ENCODE measurements around the gene CPA3.

CPA3 gene

DNA sequence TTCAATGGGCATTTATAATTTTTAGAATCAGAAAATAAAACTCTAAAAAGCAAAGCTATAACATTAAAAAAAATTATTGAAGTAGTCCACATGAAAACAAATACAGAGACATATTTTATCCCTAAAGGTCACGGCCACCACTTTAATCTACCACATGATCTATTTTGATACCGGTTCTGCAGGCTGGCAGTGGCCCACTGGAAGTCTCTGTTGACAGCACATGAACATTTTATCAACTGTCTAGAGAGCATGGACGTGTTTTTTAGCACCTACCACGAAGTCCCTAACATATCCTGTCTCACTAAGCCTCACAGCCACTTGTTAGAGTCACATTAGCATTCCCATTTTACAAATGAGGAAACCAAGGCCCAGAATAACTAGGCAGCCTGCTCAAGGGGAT is 1.8 kb upstream of the CPA3 start:
- FAIRE-seq: no peak

DNA sequence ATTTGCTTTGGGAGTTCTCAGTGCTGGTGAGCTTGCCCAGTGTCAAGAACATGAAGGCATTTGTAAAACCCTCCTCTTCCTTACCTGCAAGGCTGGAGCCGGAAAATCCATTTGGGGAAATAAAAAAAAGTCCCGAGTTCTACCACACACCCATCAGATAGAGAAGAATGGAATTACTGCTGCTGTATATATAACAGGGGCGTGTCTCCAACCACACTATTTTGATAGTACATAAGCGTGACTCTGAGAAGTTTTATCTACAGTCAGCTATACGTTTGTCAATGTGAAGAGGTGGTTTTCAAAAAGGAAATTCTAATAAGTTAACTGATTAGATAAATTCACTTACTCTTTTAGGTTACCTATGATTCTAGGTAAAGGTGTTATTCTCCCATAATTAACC is 1.3 kb upstream of the CPA3 start:
- no peak for FAIRE-seq

DNA sequence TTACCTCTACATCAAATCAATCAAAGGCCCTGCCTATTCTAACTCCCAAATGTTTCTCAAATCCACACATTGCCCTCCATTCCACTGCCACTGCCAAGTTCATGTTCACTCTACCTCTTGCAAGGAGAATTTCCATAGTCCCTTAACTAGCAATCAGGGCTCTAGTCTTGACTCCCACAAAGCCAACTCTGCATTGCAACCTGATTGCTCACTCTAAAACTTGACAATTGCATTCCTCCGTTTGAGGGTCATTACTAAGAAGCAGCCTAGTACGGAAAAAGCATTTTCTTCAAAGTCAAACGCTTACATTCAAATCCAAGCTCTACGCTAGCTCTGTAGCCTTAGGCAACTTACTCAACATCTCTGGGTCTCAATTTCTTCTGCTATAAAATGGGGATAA is 1.2 kb downstream of the CPA3 start:
- no peak for FAIRE-seq

DNA sequence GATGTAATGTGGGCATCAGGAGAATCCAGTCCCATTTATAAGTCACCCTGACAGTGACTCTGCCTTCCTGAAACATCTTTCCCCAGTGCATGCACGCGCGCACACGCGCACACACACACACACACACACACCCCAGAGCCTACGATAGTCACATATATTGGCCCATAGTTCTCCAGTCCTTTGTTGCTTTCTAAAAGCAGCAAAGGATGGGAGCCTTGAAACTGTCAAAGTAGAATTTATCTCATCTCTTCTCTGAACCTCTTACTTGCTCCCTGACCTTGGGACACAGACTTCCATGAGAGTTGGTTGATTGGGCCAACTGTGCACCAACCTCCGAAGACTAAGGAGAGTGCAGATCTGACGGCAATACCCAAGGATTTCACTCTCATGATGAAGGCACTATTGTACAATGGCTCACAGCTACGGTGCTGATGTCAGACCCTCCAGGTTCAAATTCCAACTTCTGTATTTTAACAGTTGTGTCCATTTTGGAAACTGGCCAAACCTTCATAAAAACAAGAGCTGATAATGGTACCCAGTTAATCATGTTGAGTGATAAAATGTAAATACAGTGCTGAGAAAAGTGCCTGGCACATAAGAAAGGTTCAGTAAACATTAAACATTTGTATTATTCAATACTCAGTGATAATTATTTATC is 8.3 kb downstream of the CPA3 start:
- peak; percentile 92 for FAIRE-seq

DNA sequence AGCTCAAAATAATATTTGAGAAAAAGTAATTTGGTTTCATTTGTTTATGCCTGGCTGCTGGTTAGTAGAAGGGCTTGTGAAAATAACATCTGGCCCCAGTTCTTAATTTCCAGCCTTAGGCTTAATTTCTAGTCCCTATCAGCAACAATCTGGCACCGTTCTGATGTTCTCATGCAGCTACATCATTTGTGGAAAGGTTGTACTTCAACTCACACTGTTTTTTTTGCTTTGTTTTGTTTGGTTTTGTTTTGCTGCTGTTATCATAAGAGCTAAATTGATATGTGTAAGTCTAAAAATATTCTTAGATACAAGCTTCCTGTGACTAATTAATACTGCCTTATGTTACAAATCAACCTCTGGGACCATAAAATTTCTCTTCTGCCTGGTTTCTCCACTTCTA is 8.9 kb downstream of the CPA3 start:
- FAIRE-seq: peak; percentile 27

DNA sequence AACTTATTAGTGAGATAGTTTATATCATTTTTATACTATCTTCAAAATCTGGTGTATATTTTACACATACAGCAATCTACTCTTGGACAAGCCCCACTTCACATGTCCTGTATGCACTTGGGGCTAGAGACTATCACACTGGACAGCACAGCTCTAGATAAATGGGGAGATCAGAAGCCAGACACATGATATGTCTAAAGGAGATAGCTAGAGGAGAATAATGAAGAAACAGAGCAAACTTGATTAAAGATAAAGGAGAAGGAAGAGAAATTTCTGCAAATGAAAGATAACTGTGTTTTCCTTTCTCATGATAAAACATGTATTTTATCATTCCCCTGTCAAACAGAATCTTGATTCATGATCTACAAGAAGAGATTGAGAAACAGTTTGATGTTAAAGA is 13.0 kb downstream of the CPA3 start:
- no peak for FAIRE-seq

DNA sequence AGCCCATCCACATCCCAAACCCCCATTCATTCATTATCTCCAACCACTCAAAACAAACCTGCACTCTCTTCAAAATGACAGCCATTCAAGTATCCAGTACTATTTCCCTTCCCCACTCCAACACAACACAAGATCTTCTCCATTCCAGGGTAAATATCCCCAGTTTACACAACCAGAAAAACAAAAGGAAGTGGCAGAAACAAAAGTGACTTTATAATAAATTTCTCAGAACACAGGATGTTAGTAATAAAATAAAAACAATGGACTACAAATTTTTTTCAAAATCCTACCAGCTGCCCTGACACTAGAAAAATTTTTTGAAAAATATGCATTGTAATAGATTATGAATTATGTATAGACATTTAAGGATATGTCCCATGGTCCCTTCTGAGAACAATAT is 14.2 kb downstream of the CPA3 start:
- no peak for FAIRE-seq

DNA sequence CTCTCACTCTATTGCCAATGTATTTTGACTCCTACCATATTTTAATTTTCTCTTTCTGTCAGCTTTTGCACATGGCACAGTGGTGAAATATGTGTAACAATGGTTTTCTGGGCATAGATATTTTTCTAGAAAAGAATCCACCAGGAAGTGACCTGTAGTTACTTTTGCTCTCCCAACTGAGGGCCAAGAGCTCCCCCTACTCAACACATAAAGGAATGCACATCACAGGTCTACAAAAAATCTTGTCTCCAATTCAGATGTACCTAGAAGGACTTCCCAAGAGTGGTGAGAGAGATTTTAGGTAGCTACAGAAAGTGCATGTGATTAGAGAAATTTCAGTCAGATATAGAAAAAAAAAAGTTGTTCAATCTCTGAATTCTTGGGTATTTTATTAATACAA is 15.6 kb downstream of the CPA3 start:
- no peak for FAIRE-seq

DNA sequence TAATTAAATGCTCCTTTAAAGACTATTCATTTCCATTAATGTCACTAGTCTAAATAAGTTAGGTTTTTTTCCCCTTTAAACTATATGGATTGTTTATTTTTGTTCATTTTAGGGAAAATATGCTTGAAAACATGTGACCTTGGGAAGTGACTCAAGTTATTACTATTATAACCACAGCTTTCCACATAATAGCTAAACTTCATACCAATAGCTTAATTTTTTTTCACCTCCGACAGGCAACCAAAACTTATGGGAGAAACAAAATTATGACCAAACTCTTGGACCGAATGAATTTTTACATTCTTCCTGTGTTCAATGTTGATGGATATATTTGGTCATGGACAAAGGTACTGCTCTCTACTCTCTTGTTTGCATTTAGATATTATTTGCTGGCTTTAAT is 16.2 kb downstream of the CPA3 start:
- no peak for FAIRE-seq

DNA sequence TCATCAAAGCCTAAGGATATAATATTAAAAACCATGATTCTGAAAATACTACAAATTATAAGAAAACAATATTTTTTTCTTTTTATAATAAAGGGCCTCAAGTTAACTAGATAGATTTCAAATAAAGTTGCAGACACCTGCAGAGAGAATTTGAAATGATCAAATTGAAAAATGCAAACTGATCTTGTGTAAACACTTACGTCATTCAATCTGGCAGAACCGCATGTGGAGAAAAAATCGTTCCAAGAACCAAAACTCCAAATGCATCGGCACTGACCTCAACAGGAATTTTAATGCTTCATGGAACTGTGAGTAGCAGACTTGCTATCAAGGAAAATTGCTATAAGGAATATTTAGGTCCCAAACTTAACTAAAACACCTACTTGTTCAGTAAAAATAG is 17.2 kb downstream of the CPA3 start:
- FAIRE-seq: peak; percentile 60

DNA sequence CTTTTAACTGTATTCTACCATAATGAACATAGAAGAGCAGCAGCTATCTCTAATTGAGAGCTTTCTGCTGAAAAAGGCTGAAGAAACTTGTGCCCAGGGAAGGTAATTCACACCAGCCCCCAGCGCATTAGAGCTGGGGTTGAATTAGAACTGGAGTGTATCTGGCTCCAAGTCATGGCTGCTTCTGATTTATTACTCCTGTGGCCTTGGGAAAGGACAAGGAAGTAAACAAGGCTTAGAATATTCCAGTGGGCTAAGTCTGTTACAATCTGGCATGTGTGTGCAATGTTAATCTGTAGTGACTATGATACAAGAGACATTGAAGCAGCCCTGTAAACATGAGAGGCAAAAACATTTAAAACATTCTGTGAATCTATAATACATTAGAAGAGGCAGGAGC is 18.1 kb downstream of the CPA3 start:
- no peak for FAIRE-seq

DNA sequence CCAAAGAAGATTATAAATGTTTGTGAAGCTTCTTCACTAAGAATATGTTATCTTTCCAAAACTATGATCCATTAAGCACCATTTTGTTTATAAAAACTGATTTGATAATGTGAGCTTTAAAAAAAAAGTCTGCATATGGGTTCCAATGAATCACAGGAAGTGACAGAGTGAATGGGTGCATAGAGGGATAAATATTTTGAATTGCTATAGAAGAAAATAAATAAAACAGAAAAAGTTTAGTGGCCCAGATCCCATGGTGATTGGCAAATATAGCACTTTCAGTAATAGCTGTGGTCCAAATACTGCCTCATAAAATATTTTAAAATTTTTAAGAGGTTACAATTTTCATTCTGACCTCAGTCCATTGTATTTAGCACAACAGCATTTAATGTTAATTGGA is 19.2 kb downstream of the CPA3 start:
- no peak for FAIRE-seq

DNA sequence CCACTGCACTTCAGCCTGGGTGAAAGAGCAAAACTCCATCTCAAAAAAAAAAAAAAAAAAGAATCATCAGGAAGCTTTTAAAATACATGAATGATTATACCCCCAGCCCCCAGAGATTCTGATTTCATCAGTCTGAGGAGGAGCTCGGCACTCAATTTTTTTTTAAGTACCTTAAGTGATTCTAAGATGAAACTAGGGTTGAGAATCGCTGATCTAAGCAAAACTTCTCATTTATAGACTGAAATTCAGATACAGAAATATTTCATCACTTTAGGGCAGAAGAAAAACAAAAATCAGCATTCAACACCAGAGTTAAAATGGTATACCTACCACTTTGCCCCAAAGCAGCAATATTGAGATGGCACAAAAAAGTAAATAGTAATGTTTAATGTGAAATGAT is 24.7 kb downstream of the CPA3 start:
- no peak for FAIRE-seq

DNA sequence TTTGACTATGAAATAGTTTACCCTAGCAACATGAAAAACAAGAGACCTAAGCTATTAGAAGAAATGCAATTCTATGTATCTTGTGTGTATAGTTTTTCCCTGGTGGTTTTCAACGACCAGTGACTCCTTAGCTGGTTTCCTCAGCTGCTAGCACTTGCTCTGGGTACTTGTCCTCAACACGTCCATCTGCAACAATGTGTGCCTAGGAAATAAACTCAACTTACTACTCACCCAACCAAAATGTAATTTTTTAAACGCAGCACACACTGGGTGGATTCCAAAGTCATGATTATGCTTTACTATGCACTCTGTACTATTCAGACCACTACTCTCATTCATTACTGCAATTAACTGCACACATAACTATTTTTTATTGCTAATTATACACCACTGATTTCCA is 31.0 kb downstream of the CPA3 start:
- FAIRE-seq: no peak

DNA sequence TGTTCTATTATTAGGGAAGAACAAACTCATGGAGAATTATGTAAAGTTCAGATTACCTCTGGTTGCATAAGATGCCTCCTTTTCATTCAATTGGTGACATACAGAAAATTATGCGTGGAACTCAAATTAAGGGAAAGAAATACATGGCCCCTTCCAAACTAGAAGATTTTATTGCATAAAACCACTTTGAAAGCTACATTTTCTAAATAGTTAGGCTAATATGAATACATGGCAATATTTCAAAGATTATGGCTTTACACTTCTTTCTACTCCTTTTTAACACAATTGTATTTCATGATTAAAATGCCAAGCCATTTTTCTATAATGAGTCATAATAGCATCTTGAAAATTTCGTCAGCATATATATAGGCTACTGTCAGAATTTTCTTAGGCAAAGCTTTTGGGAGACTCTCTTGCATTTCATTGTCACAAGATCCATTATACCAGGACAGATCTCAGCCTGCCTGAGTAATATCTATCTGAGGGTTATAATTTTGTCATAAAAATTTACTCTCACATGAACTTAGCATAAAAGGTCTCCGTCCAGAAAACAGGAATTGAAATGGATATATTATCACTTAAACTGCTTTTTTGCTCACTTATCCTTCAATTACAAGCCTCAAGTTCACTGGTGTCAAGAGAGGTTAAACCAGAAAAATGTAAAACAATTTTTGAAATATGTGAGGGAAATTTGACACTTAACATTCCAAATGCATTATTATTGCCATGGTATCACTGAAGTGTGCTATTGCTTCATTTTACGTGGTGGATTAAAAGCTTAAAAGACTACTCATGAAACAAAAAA is 37.1 kb downstream of the CPA3 start:
- no peak for FAIRE-seq

DNA sequence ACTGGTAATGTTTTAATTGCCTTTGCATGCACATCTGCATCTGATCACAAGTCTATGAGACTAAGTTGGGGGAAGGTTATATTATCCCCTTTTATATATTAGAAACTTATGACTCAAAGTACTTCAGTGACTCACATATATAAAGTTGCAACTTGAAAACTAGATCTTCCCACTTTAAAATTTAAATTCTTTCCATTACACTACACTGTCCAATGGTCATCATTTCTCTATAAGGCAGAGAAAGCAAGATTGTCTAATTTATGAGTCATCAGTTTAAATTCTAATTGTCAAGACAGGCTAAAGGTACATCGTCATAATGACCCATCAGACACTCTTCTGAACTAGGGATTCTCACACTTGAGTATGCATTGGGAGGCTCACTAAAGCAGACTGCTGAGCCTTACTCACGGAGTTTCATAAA is 37.9 kb downstream of the CPA3 start:
- no peak for FAIRE-seq

DNA sequence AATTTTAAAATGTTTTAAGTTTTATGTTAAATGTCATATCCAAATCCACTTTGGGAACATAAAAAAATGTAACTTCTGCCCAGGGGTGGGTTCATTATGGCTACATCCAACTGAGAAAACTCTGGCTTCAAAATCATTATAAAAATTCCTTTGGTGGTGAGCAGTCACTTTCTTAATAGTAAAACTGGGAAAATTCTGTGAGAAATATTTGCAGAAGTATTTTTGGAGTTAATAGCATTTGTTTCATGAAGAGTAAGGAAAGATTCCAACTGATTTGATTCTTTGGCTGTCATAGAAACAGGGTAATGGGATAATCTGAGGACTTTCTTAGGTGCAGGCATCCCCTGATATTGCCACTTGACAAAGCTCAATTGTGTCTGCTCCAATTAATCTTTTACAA is 38.8 kb downstream of the CPA3 start:
- FAIRE-seq: no peak

DNA sequence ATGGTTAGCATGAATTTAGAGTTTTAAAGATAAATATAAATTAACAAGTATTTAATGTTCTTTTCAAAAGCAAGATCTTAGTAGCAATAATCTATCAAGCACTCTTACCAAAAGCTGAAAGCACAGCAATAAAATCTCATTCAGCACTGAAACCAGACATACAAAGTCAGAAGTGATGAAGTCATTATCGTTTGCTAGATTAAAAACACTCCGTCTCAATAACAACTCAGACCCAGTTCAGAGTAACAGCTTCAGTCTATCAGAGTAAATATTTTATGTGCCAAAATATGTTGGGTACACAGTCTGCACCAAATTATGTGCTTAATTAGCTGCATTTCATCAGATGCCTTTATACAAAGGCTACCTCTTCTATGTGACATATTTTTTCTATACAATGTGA is 41.6 kb downstream of the CPA3 start:
- FAIRE-seq: no peak

DNA sequence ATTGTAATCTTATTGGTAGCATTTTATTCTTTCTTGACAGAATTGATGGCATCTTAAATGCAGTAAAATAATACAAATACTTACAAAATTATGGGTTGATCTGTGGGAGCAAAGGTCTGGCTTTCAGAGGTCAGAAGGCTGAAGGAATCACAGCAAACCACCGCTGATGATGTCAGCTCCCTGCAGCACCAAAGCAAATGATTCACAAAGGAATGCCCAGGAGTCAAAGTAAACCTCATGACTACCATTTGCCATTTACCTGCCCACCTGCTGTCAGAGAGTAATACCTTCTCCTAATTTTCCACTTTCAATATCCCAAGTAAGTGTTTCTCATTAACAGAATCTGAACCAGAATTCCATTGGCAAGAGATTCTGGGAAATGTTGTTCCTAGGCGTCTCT is 46.1 kb downstream of the CPA3 start:
- peak; percentile 24 for FAIRE-seq

DNA sequence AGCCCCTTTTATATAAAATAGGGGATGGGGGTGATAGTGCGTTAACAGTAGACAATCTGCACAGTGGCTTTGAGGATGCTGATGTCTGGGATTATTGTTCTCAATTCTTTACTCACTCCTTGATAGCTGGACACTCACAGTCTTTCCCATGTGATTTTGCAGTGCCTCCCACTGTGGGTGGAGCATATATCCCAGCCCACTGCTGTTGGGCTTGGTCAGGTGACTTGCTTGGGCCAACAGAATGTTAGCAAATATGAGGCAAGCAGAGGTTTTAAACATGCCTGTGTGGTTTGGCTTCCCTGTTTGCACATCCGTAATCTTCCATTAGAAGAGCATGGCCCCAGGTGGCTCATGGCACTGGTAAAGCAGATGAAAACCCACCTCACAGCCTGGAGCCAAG is 46.5 kb downstream of the CPA3 start:
- FAIRE-seq: no peak

DNA sequence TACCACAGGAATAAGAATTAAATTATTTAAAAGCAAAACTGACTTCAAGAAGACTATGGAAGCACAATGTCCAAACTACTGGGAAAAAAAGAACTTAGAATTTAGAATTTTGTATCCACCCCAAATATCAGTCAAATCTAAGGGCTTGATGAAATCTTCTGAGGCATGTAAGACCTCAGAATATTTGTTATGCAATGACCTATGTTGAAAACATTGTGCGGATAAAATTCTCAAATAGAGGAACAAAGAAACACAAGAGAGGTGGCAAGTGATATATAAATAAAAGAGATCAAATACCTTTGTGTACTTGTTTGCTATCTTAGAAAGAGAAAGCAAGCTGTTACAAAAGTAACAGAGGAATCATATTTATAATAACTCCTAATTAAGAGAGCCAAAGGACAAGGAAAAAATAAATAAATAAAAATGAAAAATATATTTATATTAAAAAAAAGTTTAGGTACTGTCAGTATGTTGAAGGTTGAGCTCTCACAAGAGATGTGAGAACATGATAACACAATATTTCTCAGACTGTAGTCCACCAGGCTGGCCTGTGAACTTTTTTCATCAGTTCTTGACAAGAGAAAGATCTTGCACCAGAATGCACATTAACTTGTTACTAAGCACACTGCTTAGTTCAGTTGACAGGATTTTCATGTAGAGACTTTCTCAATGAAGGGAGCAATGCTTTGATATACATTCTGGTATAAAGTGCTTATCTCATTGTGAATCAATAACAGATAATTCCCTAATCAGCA is 50.0 kb downstream of the CPA3 start:
- FAIRE-seq: no peak

DNA sequence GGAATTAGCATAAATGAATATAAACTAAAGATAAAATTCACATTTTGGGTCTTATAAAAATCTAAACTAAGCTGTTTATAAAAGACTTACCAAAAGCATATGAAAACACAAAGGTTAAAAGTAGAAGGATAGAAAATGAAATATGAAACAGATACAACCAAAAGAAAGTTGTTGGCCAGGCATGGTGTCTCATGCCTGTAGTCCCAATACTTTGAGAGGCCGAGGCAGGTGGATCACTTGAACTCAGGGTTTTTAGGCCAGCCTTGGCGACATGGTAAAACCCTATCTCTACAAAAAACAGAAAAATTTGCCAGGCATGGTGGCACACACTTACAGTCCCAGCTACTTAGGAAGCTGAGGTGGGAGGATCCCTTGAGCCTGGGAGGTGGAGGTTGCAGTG is 51.0 kb downstream of the CPA3 start:
- FAIRE-seq: no peak

DNA sequence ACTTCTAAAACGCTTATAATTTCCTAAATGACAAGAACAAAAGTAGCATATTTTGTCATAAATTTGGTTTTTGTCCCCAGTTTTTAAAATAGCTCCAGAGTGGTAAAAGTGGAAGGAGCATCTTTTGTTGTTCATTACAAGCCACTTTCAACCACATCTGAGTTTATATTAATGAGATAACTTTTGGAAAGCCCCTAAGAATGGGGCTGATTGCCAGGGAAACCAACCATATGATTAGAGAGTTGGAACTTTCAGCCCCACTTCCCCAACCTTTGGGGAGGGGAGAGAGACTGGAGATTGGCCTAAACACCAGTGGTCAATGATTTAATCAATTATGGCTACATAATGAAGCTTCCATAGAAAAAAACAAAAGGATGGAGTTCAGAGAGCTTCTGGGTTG is 57.4 kb downstream of the CPA3 start:
- no peak for FAIRE-seq

DNA sequence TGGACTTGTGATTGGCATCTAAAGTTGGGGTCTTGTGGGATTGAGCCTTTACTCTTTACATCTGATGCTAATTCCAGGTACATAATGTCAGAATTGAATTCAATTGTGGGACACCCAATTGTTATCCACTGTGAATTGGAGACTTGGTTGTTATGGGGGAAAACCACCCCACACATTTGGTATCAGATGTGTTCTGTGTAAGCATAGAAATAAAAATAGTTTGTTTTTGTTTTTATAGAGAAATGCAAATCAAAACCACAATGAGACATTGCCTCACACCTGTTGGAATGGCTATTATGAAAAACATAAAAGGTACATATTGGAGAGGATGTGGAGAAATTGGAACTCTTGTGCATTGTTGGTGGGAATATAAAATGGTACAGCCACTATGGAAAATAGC is 58.5 kb downstream of the CPA3 start:
- FAIRE-seq: no peak
